Islet of Langerhans (tissue), 1 donor: Measurements from ENCODE around the gene PEAK3.

ENCODE experiments used
- FAIRE-seq: peaks from one replicate; lab custom pipeline; 2011; peaks lifted over from hg19 to GRCh38; lab: Jason Lieb, UNC

The PEAK3 gene

GRCh38 chr19:2249880-2250765 lies 31.9 kb downstream of the PEAK3 start:
- no peak for FAIRE-seq

- no peak for FAIRE-seq
Measured at GRCh38 chr19:2249010-2249866, 32.7 kb downstream of the PEAK3 start, which contains the start of gene AMH. AMH (plus strand) TSS chr19:2249323; CDS start chr19:2249333, 10 bp downstream.

- FAIRE-seq, result no peak
Measured at GRCh38 chr19:2248136-2249009, 33.6 kb downstream of the PEAK3 start.

GRCh38 chr19:2247433-2248101 lies 34.4 kb downstream of the PEAK3 start:
- no peak for FAIRE-seq

- no peak for FAIRE-seq
Measured at GRCh38 chr19:2246801-2247361, 35.1 kb downstream of the PEAK3 start.

GRCh38 chr19:2246014-2246620 lies 35.9 kb downstream of the PEAK3 start:
- FAIRE-seq, result no peak

GRCh38 chr19:2245273-2245672 lies 36.7 kb downstream of the PEAK3 start:
- no peak for FAIRE-seq

- FAIRE-seq, result no peak
Measured at GRCh38 chr19:2244486-2244885, 37.5 kb downstream of the PEAK3 start.

GRCh38 chr19:2244125-2244411 lies 37.9 kb downstream of the PEAK3 start:
- FAIRE-seq, result no peak

GRCh38 chr19:2243274-2244124 lies 38.5 kb downstream of the PEAK3 start:
- no peak for FAIRE-seq

GRCh38 chr19:2242816-2243215 lies 39.2 kb downstream of the PEAK3 start:
- FAIRE-seq, result no peak

- no peak for FAIRE-seq
Measured at GRCh38 chr19:2242092-2242537, 39.9 kb downstream of the PEAK3 start.

GRCh38 chr19:2240881-2241760 lies 40.9 kb downstream of the PEAK3 start:
- no peak for FAIRE-seq

- FAIRE-seq, result no peak
Measured at GRCh38 chr19:2239771-2240770, 41.9 kb downstream of the PEAK3 start.

GRCh38 chr19:2239173-2239572 lies 42.8 kb downstream of the PEAK3 start:
- FAIRE-seq, result no peak

GRCh38 chr19:2237869-2238153 lies 44.2 kb downstream of the PEAK3 start:
- no peak for FAIRE-seq

GRCh38 chr19:2237051-2237868 lies 44.7 kb downstream of the PEAK3 start:
- no peak for FAIRE-seq
